Progenitor cell of endocrine pancreas (in vitro differentiated cells): ENCODE measurements around the gene FAM163A. TPM values are rescaled to one million over a fixed set of nuclear protein-coding genes. Genes with fewer than 3 reads are reported as not detected.

Experiments
- DNase-seq: peaks from one replicate; pipeline ENCODE4 v3.0.0; 2021; ENCODE audit warnings: low spot score; ENCODE audit not compliant: unreplicated experiment
- H3K27ac Mint-ChIP-seq: 2 replicates; pipeline ENCODE4 v1.8.0; 2021; ENCODE audit warnings: mild to moderate bottlenecking, moderate library complexity, mixed read lengths
- H3K27me3 Mint-ChIP-seq: 2 replicates; pipeline ENCODE4 v1.8.0; 2021; ENCODE audit warnings: mixed read lengths
- H3K36me3 Mint-ChIP-seq: 2 replicates; pipeline ENCODE4 v1.8.0; 2022; ENCODE audit warnings: mixed read lengths; ENCODE audit not compliant: insufficient read depth
- H3K4me1 Mint-ChIP-seq: 2 replicates; pipeline ENCODE4 v1.8.0; 2021; ENCODE audit warnings: low read depth, mixed read lengths
- H3K4me3 Mint-ChIP-seq: 2 replicates; pipeline ENCODE4 v1.8.0; 2021; ENCODE audit warnings: low read depth, mild to moderate bottlenecking, moderate library complexity, mixed read lengths
- H3K9me3 Mint-ChIP-seq: 2 replicates; pipeline ENCODE4 v1.8.0; 2021; ENCODE audit warnings: low read depth, mixed read lengths
- total RNA-seq: library from RNA; stranded (reverse); gene quantifications from 2 replicates; pipeline ENCODE4 v1.2.1, GENCODE V29; 2021
- TF ChIP-seq, protein P1 (sequence below): fragments of 200-600 bp; sonication (generic); IDR thresholded peaks from one replicate; pipeline ENCODE4 v1.5.0; 2021; ENCODE audit warnings: antibody characterized with exemption, mild to moderate bottlenecking; ENCODE audit not compliant: unreplicated experiment

FAM163A gene
- total RNA-seq, 1 donor from 2014 or later: 1.1 TPM

DNA sequence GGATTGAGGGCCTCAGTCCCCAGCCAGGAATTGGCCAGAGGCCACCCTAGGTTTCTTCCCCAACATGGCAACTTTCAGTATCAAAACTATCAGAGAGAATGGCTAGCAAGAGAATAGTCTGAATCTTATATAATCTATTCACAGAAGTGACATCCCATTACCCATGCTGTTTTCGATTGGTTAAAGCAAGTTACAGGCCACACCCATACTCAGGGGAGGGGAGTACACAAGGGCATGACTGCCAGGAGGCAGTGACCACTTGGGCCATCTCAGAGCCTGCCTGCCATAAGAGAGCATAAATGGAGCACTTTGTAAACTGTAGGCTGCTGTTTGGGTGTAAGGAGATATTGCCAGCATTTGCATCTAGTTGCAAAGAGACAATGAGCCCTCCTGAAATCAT is 65.4 kb downstream of the FAM163A start:
- Mint-ChIP-seq H3K36me3 (no peaks in the 10 kb centered on the region), H3K27me3 (peaks cover 26% of the 10 kb centered on the region), H3K4me1 (peaks cover 13% of the 10 kb centered on the region), H3K27ac (no peak overlapping the region), H3K4me3 (no peak overlapping the region), H3K9me3 (no peaks in the 10 kb centered on the region)
- no peak for DNase-seq
- TF ChIP-seq, protein P1, sequence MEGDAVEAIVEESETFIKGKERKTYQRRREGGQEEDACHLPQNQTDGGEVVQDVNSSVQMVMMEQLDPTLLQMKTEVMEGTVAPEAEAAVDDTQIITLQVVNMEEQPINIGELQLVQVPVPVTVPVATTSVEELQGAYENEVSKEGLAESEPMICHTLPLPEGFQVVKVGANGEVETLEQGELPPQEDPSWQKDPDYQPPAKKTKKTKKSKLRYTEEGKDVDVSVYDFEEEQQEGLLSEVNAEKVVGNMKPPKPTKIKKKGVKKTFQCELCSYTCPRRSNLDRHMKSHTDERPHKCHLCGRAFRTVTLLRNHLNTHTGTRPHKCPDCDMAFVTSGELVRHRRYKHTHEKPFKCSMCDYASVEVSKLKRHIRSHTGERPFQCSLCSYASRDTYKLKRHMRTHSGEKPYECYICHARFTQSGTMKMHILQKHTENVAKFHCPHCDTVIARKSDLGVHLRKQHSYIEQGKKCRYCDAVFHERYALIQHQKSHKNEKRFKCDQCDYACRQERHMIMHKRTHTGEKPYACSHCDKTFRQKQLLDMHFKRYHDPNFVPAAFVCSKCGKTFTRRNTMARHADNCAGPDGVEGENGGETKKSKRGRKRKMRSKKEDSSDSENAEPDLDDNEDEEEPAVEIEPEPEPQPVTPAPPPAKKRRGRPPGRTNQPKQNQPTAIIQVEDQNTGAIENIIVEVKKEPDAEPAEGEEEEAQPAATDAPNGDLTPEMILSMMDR: no peak

DNA sequence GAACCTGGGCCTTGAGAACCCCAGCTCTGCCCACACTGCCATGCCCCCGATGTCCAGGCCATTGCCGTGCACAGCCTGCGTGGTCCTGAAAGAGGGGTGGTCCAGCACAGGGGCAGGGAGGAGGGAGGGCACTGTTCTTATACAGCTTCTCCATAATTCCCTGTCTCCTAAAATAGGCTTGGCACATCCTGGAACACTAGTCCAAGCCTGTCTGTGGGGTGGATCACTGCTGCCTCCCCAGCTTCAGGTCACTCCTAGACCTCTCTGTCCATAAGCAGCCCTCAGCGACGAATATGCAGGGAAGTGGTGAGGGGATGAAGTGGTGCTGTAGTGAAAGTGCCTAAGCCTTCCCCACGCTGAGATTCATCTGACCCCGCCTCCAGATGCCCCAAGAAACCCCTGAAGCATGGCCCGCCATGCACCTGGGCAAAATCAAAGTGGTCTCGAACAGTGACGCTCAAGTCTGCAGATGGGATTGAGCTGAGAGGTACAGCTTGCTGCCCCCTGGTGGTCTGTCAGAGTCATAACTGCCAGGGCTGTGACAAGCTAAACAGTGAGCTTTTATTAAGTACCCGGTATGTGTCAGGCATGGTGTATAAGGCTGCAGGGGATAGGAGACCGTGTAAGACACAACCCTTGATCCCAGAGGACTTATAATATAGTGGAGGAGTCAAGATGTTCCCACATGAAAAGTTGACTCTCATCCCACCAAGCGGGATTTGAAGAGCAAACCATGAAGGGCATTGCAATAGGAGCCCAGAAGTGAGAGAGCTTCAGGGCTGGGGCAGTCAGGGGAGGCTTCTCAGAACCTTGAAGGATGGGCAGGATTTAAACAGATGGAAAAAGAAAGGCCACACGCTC is 66.6 kb downstream of the FAM163A start:
- Mint-ChIP-seq H3K4me1 (peaks cover 13% of the 10 kb centered on the region), H3K4me3 (no peak overlapping the region), H3K27me3 (peaks cover 26% of the 10 kb centered on the region), H3K27ac (no peak overlapping the region), H3K9me3 (no peaks in the 10 kb centered on the region), H3K36me3 (no peaks in the 10 kb centered on the region)
- TF ChIP-seq, protein P1: peak; percentile 95
- DNase-seq: peak; percentile 59

DNA sequence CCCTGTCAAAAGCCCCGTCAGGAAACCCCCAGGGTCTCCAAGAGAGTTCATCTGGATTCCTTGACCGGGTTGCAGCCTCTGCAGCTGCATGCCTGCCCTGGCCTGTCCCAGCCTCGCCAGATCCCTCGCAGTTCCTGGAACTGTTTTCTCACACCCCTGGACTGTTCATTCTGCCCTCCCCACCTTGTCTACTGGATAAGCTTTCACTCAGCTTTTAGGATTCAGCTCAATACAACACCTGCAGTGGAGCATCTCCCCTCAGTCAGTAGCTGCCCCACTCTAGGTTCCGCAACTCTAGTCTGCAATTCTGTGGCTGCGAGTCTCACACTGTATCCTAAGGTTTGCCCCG is 67.2 kb downstream of the FAM163A start:
- Mint-ChIP-seq H3K27me3 (peaks cover 26% of the 10 kb centered on the region), H3K36me3 (no peaks in the 10 kb centered on the region), H3K9me3 (no peaks in the 10 kb centered on the region), H3K4me3 (no peak overlapping the region), H3K27ac (no peak overlapping the region), H3K4me1 (peaks cover 18% of the 10 kb centered on the region)
- no peak for DNase-seq
- TF ChIP-seq, protein P1: no peak

DNA sequence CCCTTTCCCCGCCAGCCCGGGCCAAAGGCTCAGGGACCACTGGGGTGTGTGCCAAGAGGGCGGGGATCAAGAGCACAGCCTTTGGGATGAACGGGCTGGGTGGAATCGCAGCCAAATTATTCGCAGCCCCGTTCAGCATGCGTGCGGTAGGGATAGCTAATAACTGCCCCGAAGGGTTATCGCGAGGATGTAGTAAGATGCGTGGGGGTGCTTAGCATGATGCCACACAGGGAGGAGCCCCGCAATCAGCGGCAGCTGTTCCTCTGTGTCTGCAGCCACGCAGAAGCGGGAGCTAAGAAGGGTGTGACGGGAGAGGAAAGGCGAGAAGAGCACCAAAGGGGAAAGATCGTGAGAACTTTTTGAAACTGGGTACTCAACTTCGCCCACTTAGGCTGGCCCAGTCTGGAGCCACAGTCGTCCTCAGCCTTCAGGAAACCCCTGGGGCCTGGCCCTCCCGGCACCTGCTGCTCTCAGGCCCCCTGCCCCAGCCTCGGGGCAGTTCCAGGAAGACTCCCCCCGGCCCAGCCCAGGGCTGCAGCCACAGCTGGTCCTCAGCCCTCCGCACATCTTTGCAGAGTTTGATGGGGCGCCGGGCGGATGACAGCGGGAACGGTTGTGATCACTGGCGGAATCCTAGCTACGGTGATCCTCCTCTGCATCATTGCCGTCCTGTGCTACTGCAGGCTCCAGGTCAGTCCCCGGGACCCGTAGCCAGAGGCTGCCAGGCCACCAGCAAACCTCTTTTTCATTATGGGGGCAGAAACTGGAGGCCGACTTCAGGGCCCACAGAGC is 69.6 kb downstream of the FAM163A start:
- no peak overlapping the region for H3K27ac Mint-ChIP-seq
- no peaks in the 10 kb centered on the region for H3K36me3 Mint-ChIP-seq
- no peak for DNase-seq
- peaks cover 24% of the 10 kb centered on the region for H3K4me1 Mint-ChIP-seq
- no peak overlapping the region for H3K4me3 Mint-ChIP-seq
- peaks cover 34% of the 10 kb centered on the region for H3K27me3 Mint-ChIP-seq
- no peaks in the 10 kb centered on the region for H3K9me3 Mint-ChIP-seq
- TF ChIP-seq, protein P1: no peak
